Natural killer cell treated with Interleukin-12 subunit alpha and Interleukin-12 subunit beta and Interleukin-15 and Interleukin-18, amount 100 ng/mL, for 72 hours (primary cell): ENCODE results near the gene ARHGEF16. TPM values are rescaled to one million over a fixed set of nuclear protein-coding genes. Genes with fewer than 3 reads are reported as not detected.
A peak's percentile ranks its signal among the peaks of the same experiment; 100 is the strongest.

Experiments
- ATAC-seq, 2 donors: fragments of 150-1000 bp; cut with Tn5 transposase in 1 of 2; sonication (Bioruptor Pico), chemical (Tn5 transposase) in 1 of 2; 2 replicates each; pipeline ENCODE4 v1.10.0; 2021
- DNase-seq: peaks from one replicate; pipeline ENCODE4 v3.0.0; 2022; ENCODE audit warnings: low spot score
- H3K27ac Mint-ChIP-seq, 2 donors: 1 replicate in 1 of 2; 2 replicates in 1 of 2; pipeline ENCODE4 v1.8.0; 2022; ENCODE audit warnings: mixed read lengths in 2 of 2, mild to moderate bottlenecking in 1 of 2, moderate library complexity in 1 of 2
- H3K27me3 Mint-ChIP-seq, 2 donors: 1 replicate in 1 of 2; 2 replicates in 1 of 2; pipeline ENCODE4 v1.8.0; 2022; ENCODE audit warnings: mixed read lengths in 2 of 2
- H3K36me3 Mint-ChIP-seq: one replicate; pipeline ENCODE4 v1.8.0; 2022; ENCODE audit warnings: mixed read lengths
- H3K4me1 Mint-ChIP-seq, 2 donors: 1 replicate in 1 of 2; 2 replicates in 1 of 2; pipeline ENCODE4 v1.8.0; 2022; ENCODE audit warnings: low read depth in 2 of 2, mixed read lengths in 2 of 2, mild to moderate bottlenecking in 1 of 2
- H3K4me3 Mint-ChIP-seq: one replicate; pipeline ENCODE4 v1.8.0; 2022; ENCODE audit warnings: mixed read lengths
- H3K9me3 Mint-ChIP-seq: 2 replicates; pipeline ENCODE4 v1.8.0; 2022; ENCODE audit warnings: mixed read lengths
- total RNA-seq, 2 donors: library from RNA; stranded (reverse); gene quantifications; one replicate each; pipeline ENCODE4 v1.2.3, GENCODE V29; 2022

Gene ARHGEF16
- total RNA-seq, 2 donors from 2014 or later = not detected

DNA sequence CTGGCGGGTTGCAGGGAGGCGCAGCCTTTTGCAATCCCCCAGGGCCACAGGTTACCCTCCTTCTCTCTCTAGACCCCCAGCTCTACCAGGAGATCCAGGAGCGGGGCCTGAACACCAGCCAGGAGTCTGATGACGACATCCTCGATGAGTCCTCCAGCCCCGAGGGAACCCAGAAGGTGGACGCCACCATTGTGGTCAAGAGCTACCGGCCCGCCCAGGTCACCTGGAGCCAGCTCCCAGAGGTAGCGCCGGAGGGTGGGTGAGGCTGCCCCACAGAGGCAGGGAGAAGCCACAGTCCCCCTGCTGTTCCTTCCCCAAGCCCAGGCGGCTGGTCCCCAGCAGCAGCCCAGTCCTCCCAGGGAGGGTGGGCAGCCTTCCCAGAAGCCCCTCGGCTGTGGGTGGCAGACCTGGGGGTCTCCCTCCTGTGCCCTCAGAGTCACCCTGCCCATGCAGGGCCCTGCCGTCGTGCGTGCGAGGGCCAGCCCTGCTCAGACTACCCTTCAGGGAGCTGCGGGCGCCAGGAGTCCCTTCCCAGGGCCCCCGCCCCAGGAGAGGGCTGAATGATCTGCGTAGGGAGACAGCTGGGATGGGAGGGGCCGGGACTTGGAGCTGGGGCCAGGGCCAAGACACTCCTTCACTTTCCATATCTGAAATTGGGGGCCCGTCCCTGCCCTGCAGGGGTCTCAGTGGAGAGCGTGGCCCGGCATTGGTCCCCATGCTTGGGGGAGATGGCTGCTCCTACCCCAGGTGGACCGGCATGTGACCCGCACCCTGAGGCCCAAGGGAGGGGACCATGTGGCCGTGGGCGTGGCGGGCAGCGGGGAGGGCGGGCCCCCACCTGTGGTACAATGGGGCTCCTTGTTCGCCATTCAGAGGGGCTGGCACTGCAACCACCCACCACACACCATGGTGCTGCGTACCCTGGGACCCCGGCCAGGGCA is 12.9 kb downstream of the ARHGEF16 start:
- Mint-ChIP-seq H3K36me3 (no peaks in the 10 kb centered on the region), H3K9me3 (no peaks in the 10 kb centered on the region), H3K27me3 (no peaks in the 10 kb centered on the region), H3K27ac (no peak overlapping the region), H3K4me1 (peaks cover 0 to 3% of the 10 kb centered on the region in 2 donors), H3K4me3 (no peak overlapping the region)
- DNase-seq (no peak), ATAC-seq (no peak)

DNA sequence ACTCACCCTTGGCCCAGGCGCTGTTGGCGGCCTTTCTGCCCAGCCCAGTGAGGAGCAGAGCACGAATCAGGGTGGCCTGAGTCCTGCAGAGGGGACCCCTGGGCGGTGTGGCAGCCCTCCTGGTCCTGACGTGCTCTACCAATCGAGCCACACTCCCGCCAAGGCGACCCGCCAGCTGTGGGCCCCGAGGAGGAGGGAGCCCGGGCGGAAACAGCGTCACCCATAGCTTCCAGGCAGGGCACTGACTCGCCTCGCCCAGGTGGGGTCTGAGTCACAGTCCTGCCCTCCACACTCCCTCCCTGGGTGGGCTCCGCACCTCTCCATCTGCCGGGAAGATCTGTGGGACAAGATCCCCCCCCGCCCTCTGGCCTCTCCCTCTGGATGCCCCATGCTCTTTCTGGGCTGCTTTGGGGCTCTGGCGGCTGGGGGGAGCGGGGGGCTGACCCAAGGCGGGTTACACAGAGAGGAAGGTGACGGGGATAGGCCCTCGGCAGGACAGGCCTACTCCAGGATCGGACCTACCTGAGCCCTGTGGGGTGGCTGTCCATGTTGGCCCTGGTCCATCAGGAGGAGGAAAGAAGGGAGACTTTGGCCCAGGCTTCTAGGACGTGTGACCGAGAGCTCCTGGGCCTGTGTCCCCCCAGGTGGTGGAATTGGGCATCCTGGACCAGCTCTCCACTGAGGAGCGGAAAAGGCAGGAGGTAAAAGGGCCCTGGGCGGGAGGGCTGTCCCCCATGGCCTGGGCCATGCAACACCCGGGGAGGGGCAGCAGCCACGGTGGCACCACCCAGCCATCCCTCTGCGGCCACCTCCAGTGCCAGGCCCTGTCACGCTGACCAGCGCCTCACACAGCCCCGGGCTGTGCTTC is 14.0 kb downstream of the ARHGEF16 start:
- Mint-ChIP-seq H3K4me3 (no peak overlapping the region), H3K36me3 (no peaks in the 10 kb centered on the region), H3K27me3 (no peaks in the 10 kb centered on the region), H3K4me1 (peaks cover 0 to 3% of the 10 kb centered on the region in 2 donors), H3K27ac (no peak overlapping the region), H3K9me3 (no peaks in the 10 kb centered on the region)
- DNase-seq (no peak), ATAC-seq (no peak)

DNA sequence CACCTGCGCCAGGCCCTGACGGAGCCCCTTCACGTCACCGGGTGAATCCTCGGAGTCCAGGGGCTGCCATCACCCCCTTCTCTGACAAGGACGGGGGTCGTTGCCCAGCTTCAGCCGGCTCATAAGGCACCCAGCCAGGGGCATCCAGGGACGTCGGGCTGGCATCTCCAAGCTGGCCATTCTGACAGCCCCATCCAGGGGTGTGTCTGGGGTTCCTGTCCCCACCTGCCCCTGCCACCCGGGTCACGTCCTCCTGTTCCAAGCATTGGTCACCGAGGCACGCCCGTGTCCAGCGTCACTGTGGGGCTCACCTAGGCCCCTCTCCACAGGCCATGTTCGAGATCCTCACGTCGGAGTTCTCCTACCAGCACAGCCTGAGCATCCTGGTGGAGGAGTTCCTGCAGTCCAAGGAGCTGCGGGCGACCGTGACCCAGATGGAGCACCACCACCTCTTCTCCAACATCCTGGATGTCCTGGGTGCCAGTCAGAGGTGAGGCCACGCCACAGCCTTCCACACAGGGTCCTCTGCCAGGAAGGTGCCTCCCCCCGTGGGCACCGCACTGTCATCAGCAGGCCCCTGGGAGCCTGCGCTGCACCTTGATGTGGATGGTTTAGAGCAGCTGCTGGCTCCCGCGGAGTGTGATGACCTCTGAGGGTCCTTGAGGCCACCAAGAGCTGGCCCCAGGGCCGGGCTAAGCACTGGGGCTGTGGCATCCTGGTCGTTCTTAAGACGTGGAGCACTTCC is 14.8 kb downstream of the ARHGEF16 start:
- no peak for ATAC-seq
- Mint-ChIP-seq H3K27ac (no peak overlapping the region), H3K4me3 (no peak overlapping the region)

DNA sequence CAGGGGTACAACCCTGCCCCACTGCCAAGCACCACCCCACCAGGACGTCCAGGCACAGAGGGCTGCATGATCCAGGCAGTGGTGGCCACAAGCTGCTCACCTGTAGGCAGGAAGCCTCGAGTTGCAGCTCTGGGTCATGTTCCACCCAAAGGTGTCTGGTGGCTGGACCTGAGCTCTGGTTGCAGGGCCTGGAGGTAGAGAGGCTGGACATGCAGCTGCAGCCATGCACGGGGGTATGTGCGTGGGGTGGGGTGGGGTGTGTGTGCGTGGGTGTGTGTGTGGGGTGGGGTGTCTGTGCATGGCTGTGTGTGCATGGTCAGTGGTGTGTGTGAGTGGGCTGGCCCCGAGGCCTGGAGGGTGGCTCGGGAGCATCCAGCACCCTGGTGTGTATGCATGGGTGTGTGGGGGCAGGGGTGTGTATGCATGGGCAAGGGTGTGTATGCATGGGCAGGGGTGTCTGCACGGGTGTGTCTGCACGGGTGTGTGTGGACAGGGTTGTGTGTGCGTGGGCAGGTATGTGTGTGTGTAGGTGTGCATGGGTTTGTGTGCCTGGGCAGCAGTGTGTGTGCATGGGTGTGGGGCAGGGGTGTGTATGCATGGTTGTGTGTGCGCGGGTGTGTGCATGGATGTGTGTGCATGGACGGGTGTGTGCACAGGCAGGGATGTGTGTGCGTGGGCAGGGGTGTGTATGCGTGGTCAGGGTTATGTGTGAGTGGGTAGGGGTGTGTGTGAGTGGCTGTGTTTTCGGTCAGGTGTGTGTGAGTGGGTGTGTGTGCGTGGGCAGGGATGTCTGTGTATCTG is 15.6 kb downstream of the ARHGEF16 start:
- Mint-ChIP-seq H3K27me3 (no peaks in the 10 kb centered on the region), H3K9me3 (no peaks in the 10 kb centered on the region), H3K36me3 (no peaks in the 10 kb centered on the region), H3K4me1 (peaks cover 0 to 3% of the 10 kb centered on the region in 2 donors), H3K27ac (no peak overlapping the region), H3K4me3 (no peak overlapping the region)
- ATAC-seq (peak; percentile 2 to 13), DNase-seq (no peak)

More for the DNA sequence above, 14.8 kb downstream of the ARHGEF16 start:
- no peaks in the 10 kb centered on the region for H3K36me3 Mint-ChIP-seq
- H3K9me3 Mint-ChIP-seq = no peaks in the 10 kb centered on the region
- peaks cover 0 to 3% of the 10 kb centered on the region in 2 donors for H3K4me1 Mint-ChIP-seq
- DNase-seq = no peak
- no peaks in the 10 kb centered on the region for H3K27me3 Mint-ChIP-seq

DNA sequence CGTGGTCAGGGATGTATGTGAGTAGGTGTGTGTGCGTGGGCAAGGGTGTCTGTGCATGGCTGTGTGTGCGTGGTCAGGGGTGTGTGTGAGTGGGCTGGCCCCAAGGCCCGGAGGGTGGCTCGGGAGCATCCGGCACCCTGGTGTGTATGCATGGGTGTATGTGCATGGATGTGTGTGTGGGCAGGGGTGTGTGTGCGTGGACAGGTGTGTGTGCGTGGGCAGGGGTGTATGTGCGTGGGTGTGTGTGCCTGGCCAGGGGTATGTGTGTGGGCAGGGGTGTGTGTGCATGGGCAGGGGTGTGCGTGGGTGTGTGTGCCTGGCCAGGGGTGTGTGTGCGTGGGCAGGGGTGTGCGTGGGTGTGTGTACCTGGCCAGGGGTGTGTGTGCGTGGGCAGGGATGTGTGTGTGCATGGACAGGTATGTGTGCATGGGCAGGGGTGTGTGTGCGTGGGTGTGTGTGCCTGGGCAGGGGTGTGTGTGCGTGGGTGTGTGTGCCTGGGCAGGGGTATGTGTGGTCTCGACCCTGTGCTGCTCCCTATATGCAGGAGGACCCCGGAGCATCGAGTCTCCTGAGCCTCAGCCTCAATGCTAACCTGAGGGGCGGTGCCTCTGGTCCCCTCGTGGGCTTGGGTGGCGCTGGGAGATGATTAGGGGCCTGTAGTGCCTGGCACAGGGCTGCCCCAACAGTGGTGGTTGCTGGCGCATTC is 16.3 kb downstream of the ARHGEF16 start:
- Mint-ChIP-seq H3K4me1 (peaks cover 0 to 3% of the 10 kb centered on the region in 2 donors), H3K36me3 (no peaks in the 10 kb centered on the region), H3K27me3 (no peaks in the 10 kb centered on the region), H3K27ac (no peak overlapping the region), H3K4me3 (no peak overlapping the region), H3K9me3 (no peaks in the 10 kb centered on the region)
- peak in 1 of 2 donors; percentile 1 for ATAC-seq
- no peak for DNase-seq

- ATAC-seq (no peak), DNase-seq (no peak)
- peaks cover 0 to 3% of the 10 kb centered on the region in 2 donors for H3K4me1 Mint-ChIP-seq
- H3K4me3 Mint-ChIP-seq = no peak overlapping the region
- H3K27ac Mint-ChIP-seq = no peak overlapping the region
- no peaks in the 10 kb centered on the region for H3K27me3 Mint-ChIP-seq
- H3K36me3 Mint-ChIP-seq = no peaks in the 10 kb centered on the region
- H3K9me3 Mint-ChIP-seq = no peaks in the 10 kb centered on the region
These were observed 17.1 kb downstream of the ARHGEF16 start for GRCh38 chr1:3471356-3472087.

DNA sequence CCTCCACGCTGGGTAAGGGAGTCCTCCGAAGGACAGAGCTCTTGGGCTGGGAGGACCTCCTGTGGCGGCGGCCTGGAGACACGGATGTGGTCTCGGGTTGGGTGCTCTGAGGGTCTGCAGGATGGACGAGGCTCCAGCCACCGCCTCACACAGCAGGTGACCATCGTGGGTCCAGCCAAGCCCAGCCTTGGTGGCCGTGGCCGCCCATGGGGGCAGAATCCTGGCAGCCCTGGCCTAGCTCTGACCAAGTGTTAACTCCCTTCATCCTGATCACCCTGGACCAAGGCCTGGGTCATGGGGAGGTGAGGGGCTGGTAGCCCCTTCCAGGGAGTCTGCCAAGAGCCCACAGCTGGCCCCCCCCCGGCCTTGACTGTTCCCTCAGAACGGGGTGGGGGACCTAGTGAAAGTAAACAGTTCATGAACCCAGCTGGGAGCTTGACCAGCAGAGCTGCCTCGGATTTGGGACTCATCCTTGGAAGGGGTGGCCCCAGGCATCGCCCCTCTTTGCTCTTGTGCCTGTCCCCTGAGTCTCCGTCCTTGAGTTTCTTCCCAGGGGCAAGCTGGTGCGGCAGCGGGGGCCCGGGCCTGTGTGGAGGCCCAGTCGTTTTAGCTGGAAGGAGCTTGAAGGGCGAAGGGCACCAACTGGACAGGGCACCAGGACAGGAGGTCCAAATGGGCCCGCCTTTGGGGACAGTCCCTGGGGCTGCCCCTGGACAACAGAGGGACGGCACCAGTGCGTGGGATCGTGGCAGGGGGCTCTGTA is 17.8 kb downstream of the ARHGEF16 start:
- Mint-ChIP-seq H3K9me3 (no peaks in the 10 kb centered on the region), H3K27ac (no peak overlapping the region), H3K4me1 (peaks cover 0 to 3% of the 10 kb centered on the region in 2 donors), H3K27me3 (no peaks in the 10 kb centered on the region), H3K36me3 (no peaks in the 10 kb centered on the region), H3K4me3 (no peak overlapping the region)
- DNase-seq = no peak
- no peak for ATAC-seq

GRCh38 chr1:3472906-3473305 is 18.4 kb downstream of the ARHGEF16 start:
- no peak for ATAC-seq
- no peak overlapping the region for H3K27ac Mint-ChIP-seq
- H3K27me3 Mint-ChIP-seq = no peaks in the 10 kb centered on the region

DNA sequence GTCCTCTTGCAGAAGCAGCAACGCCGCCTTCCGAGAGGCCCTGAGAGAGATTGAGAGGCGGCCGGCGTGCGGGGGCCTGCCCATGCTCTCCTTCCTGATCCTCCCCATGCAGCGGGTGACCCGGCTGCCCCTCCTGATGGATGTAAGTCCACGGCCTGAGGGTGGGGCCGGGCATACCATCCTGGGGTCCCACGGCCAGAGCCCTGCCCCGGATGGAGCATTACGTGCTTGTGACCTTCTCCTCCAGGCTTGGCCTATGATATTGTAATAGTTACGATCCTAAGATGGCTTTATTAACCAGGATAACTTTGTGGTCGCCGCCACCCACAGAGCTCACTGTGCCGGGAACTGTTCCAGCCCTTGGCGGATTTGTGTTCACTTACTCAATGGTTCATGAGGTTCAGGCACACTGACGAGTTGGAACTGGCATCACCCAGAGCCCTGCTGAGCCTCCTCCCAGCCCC is 18.9 kb downstream of the ARHGEF16 start:
- Mint-ChIP-seq H3K27me3 (no peaks in the 10 kb centered on the region), H3K4me1 (peaks cover 0 to 3% of the 10 kb centered on the region in 2 donors), H3K36me3 (no peaks in the 10 kb centered on the region), H3K27ac (no peak overlapping the region), H3K9me3 (no peaks in the 10 kb centered on the region), H3K4me3 (no peak overlapping the region)
- no peak for ATAC-seq
- no peak for DNase-seq

More at GRCh38 chr1:3472906-3473305, 18.4 kb downstream of the ARHGEF16 start:
- no peak overlapping the region for H3K4me3 Mint-ChIP-seq
- no peaks in the 10 kb centered on the region for H3K9me3 Mint-ChIP-seq
- no peaks in the 10 kb centered on the region for H3K36me3 Mint-ChIP-seq
- peaks cover 0 to 3% of the 10 kb centered on the region in 2 donors for H3K4me1 Mint-ChIP-seq
- DNase-seq = no peak

DNA sequence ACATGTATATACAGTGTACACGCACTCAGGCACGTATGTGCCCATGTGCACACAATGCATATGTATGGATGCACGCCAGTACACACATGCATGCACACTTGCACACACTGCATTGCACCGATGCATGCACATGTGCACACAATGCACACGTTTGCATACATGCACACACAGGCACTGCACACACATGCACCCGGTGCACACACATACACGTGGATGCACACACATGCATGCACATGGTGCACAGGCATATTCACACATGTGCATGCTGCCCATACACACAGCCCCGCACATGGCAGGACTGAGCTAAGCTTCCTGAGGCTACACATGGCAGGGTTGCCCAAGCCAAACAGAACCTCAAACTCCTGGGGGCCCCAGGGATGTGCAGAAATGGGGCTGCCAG is 19.6 kb downstream of the ARHGEF16 start:
- Mint-ChIP-seq H3K27me3 (no peaks in the 10 kb centered on the region), H3K4me1 (peaks cover 0 to 3% of the 10 kb centered on the region in 2 donors), H3K27ac (no peak overlapping the region), H3K9me3 (no peaks in the 10 kb centered on the region), H3K4me3 (no peak overlapping the region), H3K36me3 (no peaks in the 10 kb centered on the region)
- no peak for ATAC-seq
- DNase-seq = no peak

- Mint-ChIP-seq H3K9me3 (no peaks in the 10 kb centered on the region), H3K27ac (no peak overlapping the region)
- ATAC-seq = no peak
These were observed 20.0 kb downstream of the ARHGEF16 start for GRCh38 chr1:3474421-3474820.

More at GRCh38 chr1:3474421-3474820, 20.0 kb downstream of the ARHGEF16 start:
- Mint-ChIP-seq H3K4me3 (no peak overlapping the region), H3K27me3 (no peaks in the 10 kb centered on the region), H3K36me3 (no peaks in the 10 kb centered on the region), H3K4me1 (peaks cover 0 to 3% of the 10 kb centered on the region in 2 donors)
- DNase-seq = no peak
